T-helper 1 cell treated with Interleukin-12 subunit alpha and Interleukin-12 subunit beta and Interleukin-4 antibody, amounts not matched to agents 30 ng/mL and 1 ng/mL, for 36 hours (primary cell): ENCODE data around the gene ARHGAP26. TPM values are rescaled to one million over a fixed set of nuclear protein-coding genes. Genes with fewer than 3 reads are reported as not detected.

Source experiments
- intact Hi-C: fragments of 100-400 bp; cut with micrococcal nuclease; formaldehyde crosslinking; loops from one replicate; pipeline ENCODE4 v1.15.1; 2024
- total RNA-seq: library from RNA; stranded (reverse); gene quantifications from 2 replicates; pipeline ENCODE4 v1.2.3, GENCODE V29; 2022

Gene ARHGAP26
- total RNA-seq, 1 donor from 2014 or later = 31.8 TPM

GRCh38 chr5:143168921-143169810 is 399.0 kb downstream of the ARHGAP26 start:
- intact Hi-C loops = no loop called here

DNA sequence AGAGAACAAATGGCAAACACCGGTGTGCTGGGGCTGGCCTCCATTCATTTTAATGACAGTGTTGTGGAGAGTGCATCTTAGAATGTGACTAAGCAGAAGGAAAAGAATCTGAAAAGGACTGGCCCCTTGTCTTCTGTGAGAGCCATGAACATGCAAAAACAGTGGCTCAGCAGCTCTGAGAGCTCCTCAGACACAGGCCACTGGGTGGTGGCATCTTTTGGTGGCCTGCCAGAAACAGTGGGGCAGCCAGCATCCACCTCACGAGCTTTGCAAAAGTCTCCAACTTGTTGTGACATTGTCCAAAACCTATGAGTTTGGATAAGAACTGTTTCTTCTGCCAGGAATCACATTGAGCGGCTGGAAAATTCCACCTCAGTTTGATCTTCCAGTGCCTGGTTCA is 399.9 kb downstream of the ARHGAP26 start:
- intact Hi-C loops = no loop called here

DNA sequence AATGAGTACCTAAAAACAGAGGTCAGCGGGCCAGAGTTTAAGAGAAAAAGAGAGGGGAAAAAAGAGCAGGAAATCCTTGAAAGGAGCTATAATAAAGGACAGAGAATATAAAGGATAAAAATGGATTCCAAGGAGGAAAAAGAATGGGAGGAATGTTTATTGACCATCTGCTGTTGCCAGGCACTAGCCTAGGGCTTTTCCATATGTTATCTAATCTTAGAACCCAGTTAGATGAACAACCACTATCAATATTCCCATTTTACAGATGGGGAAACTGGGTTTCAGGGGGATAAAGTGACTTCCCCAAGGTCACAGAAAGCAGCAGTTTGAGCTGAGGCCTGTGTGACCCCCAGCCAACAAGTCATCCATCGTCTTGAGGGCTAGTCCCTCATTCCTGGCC is 400.8 kb downstream of the ARHGAP26 start:
- intact Hi-C loops = no loop called here

DNA sequence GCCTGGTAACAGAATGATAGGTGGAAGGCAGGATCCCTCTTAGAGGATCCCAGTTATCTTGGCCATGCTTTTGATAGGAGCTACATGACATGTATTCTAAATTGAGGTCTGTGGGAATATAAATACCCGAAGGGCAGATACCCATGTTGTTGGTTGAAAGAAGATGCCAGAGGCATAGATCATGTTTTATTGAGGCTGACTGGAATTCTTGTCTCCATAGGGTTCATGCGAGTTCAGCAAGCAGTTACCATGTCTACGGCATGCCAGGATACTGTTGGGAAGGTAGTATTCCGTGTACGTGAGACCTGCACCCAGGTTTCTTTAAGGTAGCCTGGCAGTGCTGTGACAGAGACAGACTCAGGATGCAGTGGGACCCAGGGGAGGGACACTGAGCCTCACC is 402.6 kb downstream of the ARHGAP26 start:
- intact Hi-C loops = no loop called here

GRCh38 chr5:143173139-143173889 is 403.1 kb downstream of the ARHGAP26 start:
- intact Hi-C loops = no loop called here

GRCh38 chr5:143174714-143175398 is 404.7 kb downstream of the ARHGAP26 start:
- intact Hi-C loops = no loop called here

GRCh38 chr5:143176048-143176447 is 405.9 kb downstream of the ARHGAP26 start:
- intact Hi-C loops = no loop called here

- intact Hi-C loops = no loop called here
Observed at GRCh38 chr5:143177263-143177983, 407.2 kb downstream of the ARHGAP26 start.

- intact Hi-C loops = no loop called here
Observed at GRCh38 chr5:143179126-143179740, 409.1 kb downstream of the ARHGAP26 start.

DNA sequence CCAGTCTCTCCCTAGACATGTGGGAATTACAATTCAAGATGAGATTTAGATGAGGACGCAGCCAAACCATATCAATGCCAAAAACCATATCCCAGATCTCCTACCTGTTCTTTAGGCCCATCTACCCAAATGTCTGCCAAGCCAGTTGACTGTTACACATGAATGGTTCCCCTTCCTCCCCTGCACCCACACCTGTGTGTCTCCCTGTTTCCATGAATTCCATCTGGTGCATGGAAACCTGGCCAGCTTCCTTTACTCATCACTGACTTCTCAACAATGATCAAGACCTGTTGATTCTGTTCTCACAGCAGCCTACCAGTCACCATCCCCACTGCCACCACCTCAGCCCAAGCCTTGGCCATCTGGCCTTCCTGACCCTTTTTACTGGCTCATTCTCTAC is 410.6 kb downstream of the ARHGAP26 start:
- intact Hi-C loops = loop anchor here (5.0 kb wide), 2 partner anchors 258 to 427 kb away; no protein-coding TSS in a partner anchor

DNA sequence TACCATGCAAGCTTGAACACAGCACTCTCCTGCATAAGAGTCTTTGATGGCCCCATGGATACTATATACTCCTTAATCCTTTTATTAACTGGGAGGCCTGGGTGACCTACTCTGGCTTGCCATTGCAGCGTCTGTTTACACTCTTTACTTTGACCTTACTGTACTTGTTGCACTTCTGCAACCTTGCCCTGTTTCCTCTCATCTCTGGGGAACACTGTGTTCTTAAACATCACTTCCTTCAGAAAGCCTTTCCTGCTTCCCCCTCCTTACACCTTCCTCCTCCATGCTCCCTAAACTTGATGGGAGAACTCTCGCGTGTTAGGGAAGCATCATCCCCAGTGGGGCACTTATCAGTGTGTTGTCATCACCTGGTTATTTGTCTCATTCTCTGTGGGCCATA is 411.0 kb downstream of the ARHGAP26 start:
- intact Hi-C loops = loop anchor here (5.0 kb wide), 2 partner anchors 259 to 426 kb away; no protein-coding TSS in a partner anchor

DNA sequence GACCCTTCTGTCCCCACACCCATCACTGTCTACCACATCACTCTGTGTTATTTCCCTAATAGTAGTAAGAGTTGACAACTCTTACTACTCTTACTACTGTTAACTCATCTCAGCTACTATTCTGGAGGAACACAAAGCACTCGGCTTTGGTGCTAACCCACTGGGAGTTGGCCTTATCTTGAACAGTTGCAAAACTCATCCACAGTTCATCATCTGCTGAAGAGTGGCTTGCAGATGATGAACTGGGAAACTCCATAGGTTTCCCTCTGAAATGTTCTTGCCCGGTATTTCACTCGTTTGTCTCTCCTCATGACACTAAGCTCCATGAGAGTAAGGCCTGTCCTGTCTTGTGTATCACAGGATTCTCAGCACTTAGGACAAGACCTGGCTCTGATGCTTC is 411.9 kb downstream of the ARHGAP26 start:
- intact Hi-C loops = loop anchor here (2.0 to 5.0 kb wide), 5 partner anchors 81 to 643 kb away; no protein-coding TSS in a partner anchor

- intact Hi-C loops = loop anchor here (1.0 to 5.0 kb wide), 10 partner anchors 39 to 642 kb away; no protein-coding TSS in a partner anchor
Observed at GRCh38 chr5:143182901-143183820, 413.0 kb downstream of the ARHGAP26 start.

- intact Hi-C loops = loop anchor here (1.0 to 5.0 kb wide), 11 partner anchors 38 to 1004 kb away; no protein-coding TSS in a partner anchor
Observed at GRCh38 chr5:143183989-143184388, 413.8 kb downstream of the ARHGAP26 start.

DNA sequence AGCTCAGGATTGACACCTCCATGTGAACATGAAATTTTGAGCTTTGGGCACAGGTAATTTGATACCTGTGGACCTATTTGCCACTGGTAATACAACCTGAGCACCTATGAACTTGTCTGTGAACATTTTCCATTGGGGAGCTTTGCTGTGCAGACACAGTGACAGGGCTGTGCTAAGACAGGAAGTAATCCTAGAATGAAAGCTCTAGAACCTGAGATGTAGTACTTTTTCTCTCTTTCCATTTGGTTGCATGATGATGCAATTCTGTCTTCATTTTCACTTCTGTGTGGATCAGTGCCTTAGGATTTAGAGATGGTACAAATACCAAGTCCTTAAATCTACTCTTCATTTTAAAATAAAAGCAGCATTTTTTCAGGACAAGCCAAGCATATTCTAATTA is 416.4 kb downstream of the ARHGAP26 start:
- intact Hi-C loops = loop anchor here (1.0 kb wide), 1 partner anchor 984 kb away; the partner anchor contains the start of genes KCTD16 and YIPF5

DNA sequence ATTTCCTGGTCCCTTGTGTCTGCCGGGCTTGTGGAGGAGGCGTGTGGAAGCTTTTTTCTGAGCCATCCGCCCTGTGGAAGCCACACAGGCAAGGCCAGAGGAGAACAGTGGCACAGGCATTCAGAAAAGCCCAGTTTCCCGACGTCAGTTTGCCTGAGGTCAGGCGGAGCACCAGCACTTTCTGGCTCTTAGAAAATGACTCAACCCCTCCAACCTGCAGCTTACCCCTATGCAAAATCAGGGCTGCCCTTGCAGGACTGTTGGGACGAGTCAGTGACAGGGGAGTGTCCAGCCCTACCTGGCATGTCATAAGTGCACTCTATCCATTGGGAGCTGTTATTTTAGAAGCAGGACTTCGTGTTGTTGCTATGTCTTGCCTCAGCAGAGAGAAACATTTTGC is 417.3 kb downstream of the ARHGAP26 start:
- intact Hi-C loops = no loop called here

- intact Hi-C loops = no loop called here
Observed at GRCh38 chr5:143188083-143188482, 417.9 kb downstream of the ARHGAP26 start.

DNA sequence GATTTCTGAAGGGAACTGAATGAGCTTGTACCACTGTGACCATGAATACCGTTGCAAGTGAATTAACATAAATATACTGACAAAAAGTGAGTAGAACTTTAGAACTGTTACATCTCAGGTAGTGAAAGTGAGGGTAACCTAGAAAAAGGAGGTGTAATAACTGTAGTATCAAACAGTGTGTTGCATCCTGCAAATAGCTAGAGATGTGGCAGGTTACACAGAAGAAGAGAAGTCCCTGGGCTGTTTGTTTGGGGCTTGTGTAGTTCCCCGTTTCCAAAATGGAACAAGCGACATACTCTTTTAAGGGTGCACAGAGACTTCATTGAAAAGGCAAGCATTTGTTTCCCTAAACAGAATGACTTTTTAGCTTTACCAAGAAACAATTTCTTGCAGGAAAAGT is 418.5 kb downstream of the ARHGAP26 start:
- intact Hi-C loops = no loop called here

DNA sequence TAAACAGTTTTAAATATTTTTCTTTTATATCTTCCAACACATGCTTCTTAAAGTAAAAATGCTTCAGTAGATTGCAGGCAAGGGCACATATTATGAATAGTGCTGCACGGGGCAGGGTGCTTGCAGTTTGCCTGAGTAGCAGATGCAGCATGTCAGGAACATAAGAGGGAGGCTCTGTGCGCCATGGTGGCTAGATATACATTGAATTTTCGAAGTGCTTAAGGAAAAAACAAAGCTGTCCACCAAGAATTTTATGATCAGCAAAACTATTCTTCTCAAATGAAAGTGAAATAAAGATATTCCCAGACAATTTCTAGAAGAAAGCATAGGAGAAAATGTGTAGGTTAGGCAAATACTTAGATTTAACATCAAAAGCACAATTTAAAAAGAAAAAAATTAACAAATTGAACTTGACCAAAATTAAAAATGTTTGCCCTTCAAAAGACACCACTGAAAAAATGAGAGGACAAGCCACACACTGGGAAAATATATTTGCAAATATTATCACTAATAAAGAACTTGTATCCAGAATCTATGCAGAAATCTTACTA is 420.2 kb downstream of the ARHGAP26 start:
- intact Hi-C loops = no loop called here
